Stimulated activated naive B cell treated with anti-CD40 and anti-IgM and Interleukin-4, amounts not matched to agents 10 μg/mL and 1 μg/mL and 100 μg/mL, for 72 hours (primary cell): ENCODE results near the gene KIF25.
"Not testable (repeated sequence)": the region's sequence is repeated elsewhere in the genome, so short reads cannot be mapped to it uniquely, and the experiment has no call there.

ENCODE experiments used
- ATAC-seq, 2 donors: fragments of 150-1000 bp; cut with Tn5 transposase; replicated peaks; 2 replicates each; pipeline ENCODE4 v1.10.0; 2021; ENCODE audit warnings: moderate library complexity in 1 of 2
- DNase-seq: peaks from one replicate; pipeline ENCODE4 v3.0.0; 2021
- H3K27ac Mint-ChIP-seq: one replicate; pipeline ENCODE4 v1.8.0; 2022; ENCODE audit warnings: mild to moderate bottlenecking, mixed read lengths
- H3K27me3 Mint-ChIP-seq, 2 donors: one replicate each; pipeline ENCODE4 v1.8.0; 2022; ENCODE audit warnings: mixed read lengths in 2 of 2
- H3K36me3 Mint-ChIP-seq, 2 donors: one replicate each; pipeline ENCODE4 v1.8.0; 2022; ENCODE audit warnings: mixed read lengths in 2 of 2, mild to moderate bottlenecking in 1 of 2
- H3K4me1 Mint-ChIP-seq, 2 donors: one replicate each; pipeline ENCODE4 v1.8.0; 2022; ENCODE audit warnings: mixed read lengths in 2 of 2, mild to moderate bottlenecking in 1 of 2
- H3K4me3 Mint-ChIP-seq, 2 donors: one replicate each; pipeline ENCODE4 v1.8.0; 2022; ENCODE audit warnings: mild to moderate bottlenecking in 2 of 2, mixed read lengths in 2 of 2, moderate library complexity in 1 of 2
- H3K9me3 Mint-ChIP-seq, 2 donors: one replicate each; pipeline ENCODE4 v1.8.0; 2022; ENCODE audit warnings: mixed read lengths in 2 of 2, mild to moderate bottlenecking in 1 of 2

KIF25 gene

DNA sequence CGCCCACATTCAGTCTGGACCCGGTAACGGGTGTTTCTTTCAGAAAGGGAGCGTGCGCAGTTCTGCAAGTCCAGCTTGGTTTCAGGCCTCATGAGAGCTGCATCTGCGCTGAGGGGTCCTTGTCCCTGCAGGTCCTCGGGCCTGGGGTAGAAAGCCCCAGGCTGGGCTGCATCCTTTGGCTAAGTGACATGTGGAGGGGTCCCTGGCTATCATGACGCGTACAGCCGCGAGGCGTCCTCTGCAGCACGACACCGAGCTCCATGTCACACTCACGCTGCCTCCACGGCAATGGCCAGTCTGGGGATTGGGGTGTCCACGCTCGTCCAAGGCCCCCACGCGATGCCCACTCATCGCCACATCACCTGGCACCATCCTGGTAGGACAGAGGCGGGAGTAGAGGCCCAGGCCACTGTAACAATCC lies 1.7 kb upstream of the KIF25 start:
- Mint-ChIP-seq H3K9me3 (peaks cover 0 to 2% of the 10 kb centered on the region in 2 donors), H3K4me3 (no peak overlapping the region), H3K27ac (no peak overlapping the region)

DNA sequence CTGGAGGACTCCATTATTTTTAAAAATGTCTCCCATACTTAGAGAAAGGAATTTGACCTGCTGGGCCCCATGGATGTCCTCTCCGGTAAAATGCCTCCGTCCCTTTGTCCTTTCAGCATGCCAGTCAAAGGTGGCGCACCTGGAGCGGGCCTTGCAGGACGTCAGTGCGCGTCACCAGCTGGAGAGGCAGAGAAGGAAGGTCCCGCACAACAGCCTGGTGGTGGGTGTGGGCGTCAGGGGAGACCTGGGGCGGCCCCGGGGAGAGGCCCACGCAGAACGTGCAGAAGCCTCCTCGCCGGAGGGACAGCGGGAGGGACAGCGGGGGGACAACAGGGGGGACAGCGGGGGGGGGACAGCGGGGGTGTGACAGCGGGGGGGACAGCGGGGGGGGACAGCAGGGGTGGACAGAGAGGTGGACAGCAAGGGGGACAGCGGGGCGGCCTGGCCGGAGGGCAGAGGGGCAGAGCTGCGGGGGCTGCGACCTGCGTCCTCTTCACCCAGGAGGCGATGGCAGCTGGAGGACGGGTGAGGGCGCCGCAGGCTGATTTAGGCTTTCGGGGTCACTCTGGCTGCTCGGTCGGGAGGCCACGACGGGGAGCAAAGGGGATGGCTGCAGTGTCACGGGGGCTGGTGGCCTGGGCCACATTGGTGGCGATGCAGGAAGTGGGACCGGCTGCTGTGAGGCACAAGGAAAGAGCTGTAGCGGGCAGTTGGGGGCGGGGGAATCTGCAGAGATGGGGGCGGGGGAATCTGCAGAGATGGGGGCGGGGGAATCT lies 859 bp upstream of the KIF25 start:
- no peak for ATAC-seq
- Mint-ChIP-seq H3K36me3 (no peaks in the 10 kb centered on the region), H3K9me3 (peaks cover 0 to 4% of the 10 kb centered on the region in 2 donors), H3K27ac (peak overlapping the region; percentile 47), H3K4me1 (no peaks in the 10 kb centered on the region), H3K4me3 (peak overlapping the region in 1 of 2 donors; percentile 41), H3K27me3 (peaks cover 8 to 13% of the 10 kb centered on the region in 2 donors)
- no peak for DNase-seq

More for the DNA sequence above, 1.7 kb upstream of the KIF25 start:
- Mint-ChIP-seq H3K4me1 (no peaks in the 10 kb centered on the region), H3K27me3 (peaks cover 8 to 13% of the 10 kb centered on the region in 2 donors), H3K36me3 (no peaks in the 10 kb centered on the region)
- ATAC-seq = no peak
- DNase-seq = no peak

DNA sequence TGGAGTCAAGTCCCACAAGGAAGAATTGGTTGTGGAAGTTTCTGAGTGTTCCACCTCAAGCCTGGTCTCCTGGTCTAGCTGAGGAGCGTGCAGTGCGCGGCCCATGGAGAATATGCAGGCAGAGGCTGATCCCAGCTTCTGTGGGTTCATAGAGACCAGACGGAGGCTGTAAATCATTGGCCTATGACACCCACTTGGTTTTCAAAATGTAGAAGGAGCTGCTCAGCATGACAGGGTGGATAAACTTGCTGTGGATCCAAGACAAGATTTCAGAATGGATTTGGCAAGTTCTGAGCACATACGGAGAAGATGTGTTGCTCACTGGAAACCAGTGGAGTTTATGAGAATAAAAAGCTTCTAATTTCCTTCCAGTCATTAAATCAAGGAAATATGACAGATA lies 744 bp downstream of the KIF25 start:
- H3K9me3 Mint-ChIP-seq = peaks cover 0 to 4% of the 10 kb centered on the region in 2 donors
- no peaks in the 10 kb centered on the region for H3K36me3 Mint-ChIP-seq
- no peak overlapping the region for H3K4me3 Mint-ChIP-seq
- H3K4me1 Mint-ChIP-seq = no peaks in the 10 kb centered on the region
- ATAC-seq (no peak), DNase-seq (no peak)
- no peak overlapping the region for H3K27ac Mint-ChIP-seq
- peaks cover 8 to 13% of the 10 kb centered on the region in 2 donors for H3K27me3 Mint-ChIP-seq

DNA sequence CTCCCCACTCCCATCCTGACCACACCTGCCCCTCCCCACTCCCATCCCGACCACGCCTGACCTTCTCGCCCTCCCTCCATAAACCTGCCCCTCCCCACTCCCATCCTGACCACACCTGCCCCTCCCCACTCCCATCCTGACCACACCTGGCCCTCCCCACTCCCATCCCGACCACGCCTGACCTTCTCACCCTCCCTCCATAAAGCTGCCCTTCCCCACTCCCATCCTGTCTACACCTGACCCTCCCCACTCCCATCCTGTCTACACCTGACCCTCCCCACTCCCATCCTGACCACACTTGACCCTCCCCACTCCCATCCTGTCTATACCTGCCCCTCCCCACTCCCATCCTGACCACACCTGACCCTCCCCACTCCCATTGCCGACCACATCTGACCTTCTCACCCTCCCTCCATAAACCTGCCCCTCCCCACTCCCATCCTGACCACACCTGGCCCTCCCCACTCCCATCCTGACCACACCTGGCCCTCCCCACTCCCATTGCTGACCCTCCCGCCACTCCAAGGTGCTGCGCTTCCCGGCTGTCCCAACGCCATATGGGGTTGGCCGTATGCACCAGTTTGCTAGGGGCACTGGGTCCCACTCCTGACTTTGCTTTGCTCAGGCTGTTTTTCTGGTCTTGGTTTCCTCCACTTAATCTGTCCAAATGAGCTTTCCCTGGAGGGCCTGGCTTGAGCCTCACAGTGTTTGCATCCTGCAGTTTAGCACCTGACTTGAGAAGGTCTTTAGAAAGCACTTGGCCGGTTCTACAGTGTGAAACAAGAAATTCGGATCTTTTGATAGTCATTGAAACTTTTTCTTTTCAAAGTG lies 2.9 kb downstream of the KIF25 start:
- no peaks in the 10 kb centered on the region for H3K36me3 Mint-ChIP-seq
- H3K27me3 Mint-ChIP-seq = peaks cover 5 to 9% of the 10 kb centered on the region in 2 donors
- no peak overlapping the region for H3K4me3 Mint-ChIP-seq
- no peak overlapping the region for H3K27ac Mint-ChIP-seq
- peaks cover 0 to 8% of the 10 kb centered on the region in 2 donors for H3K9me3 Mint-ChIP-seq
- ATAC-seq (no peak), DNase-seq (no peak)
- H3K4me1 Mint-ChIP-seq = no peaks in the 10 kb centered on the region

DNA sequence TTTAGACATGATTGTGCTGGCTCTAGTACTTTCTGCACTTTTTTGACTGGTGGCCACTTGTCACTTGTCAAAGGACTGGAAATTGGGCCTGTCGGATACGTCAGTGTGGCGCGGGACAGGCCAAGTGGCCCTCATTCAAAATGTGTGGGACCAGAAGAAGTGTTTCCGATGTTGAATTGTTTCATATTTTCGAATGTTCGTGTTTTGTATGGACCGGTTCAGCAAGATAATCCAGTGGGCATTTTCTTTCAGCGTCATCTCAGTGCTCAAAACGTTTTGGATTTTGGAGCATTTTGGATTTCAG lies 3.5 kb downstream of the KIF25 start:
- H3K36me3 Mint-ChIP-seq = no peaks in the 10 kb centered on the region
- ATAC-seq = no peak

DNA sequence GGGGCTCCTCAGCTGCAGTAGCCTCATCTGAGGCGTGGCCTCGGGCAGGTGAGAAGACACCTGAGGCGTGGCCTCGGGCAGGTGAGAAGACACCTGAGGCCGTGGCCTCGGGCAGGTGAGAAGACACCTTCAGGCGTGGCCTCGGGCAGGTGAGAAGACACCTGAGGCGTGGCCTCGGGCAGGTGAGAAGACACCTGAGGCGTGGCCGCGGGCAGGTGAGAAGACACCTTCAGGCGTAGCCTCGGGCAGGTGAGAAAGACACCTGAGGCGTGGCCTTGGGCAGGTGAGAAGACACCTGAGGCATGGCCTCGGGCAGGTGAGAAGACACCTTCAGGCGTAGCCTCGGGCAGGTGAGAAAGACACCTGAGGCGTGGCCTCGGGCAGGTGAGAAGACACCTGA lies 4.0 kb downstream of the KIF25 start:
- DNase-seq, H3K4me1 Mint-ChIP-seq, H3K27ac Mint-ChIP-seq, H3K4me3 Mint-ChIP-seq, ATAC-seq, H3K27me3 Mint-ChIP-seq, H3K36me3 Mint-ChIP-seq, H3K9me3 Mint-ChIP-seq: not testable (repeated sequence)

More for the DNA sequence above, 3.5 kb downstream of the KIF25 start:
- H3K4me1 Mint-ChIP-seq = no peaks in the 10 kb centered on the region
- peaks cover 5 to 8% of the 10 kb centered on the region in 2 donors for H3K27me3 Mint-ChIP-seq
- no peak overlapping the region for H3K4me3 Mint-ChIP-seq
- no peak for DNase-seq
- no peak overlapping the region for H3K27ac Mint-ChIP-seq
- H3K9me3 Mint-ChIP-seq = peaks cover 0 to 8% of the 10 kb centered on the region in 2 donors

DNA sequence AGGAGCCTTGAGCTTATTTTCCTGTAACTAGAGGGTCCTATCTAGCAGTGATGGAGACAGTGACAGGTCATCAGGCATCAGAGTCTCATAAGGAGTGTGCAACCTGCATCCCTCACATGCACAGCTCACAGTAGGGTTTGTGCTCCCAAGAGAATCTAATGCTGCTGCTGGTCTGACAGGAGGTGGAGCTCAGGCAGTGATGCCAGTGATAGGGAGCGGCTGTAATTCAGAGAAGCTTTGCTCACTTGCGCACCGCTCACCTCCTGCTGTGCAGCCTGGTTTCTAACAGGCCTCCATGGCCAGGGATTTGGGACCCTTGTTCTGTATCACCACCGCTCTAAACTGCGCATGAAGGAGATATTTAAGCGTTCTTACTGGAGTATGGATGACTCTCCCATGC lies 5.3 kb downstream of the KIF25 start:
- Mint-ChIP-seq H3K4me1 (no peaks in the 10 kb centered on the region), H3K27ac (no peak overlapping the region), H3K27me3 (peaks cover 0 to 5% of the 10 kb centered on the region in 2 donors), H3K4me3 (no peak overlapping the region), H3K36me3 (no peaks in the 10 kb centered on the region), H3K9me3 (peaks cover 0 to 6% of the 10 kb centered on the region in 2 donors)
- DNase-seq = no peak
- ATAC-seq = no peak

DNA sequence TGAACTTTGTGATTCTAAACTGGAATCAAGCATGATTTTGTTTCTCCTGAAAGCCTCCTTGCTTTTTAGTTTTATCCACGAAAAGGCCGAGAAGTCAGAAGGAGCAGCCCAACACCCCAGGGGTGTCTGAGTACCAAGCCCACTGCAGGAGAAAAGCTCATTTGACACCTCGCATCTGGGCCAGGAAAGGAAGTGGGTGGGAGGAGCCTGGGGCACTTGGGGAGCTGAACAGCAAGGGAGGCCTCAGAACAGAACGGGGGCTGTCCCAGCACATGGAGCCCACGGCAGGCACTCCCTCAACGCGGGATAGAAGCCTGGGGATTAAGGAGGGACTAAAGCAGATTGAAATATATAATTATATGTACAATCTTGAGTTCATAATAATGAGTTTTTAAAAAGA lies 6.6 kb downstream of the KIF25 start:
- Mint-ChIP-seq H3K4me3 (no peak overlapping the region), H3K4me1 (no peaks in the 10 kb centered on the region), H3K27ac (no peak overlapping the region), H3K36me3 (no peaks in the 10 kb centered on the region), H3K9me3 (peaks cover 3 to 11% of the 10 kb centered on the region in 2 donors), H3K27me3 (no peaks in the 10 kb centered on the region)
- ATAC-seq = no peak
- no peak for DNase-seq

DNA sequence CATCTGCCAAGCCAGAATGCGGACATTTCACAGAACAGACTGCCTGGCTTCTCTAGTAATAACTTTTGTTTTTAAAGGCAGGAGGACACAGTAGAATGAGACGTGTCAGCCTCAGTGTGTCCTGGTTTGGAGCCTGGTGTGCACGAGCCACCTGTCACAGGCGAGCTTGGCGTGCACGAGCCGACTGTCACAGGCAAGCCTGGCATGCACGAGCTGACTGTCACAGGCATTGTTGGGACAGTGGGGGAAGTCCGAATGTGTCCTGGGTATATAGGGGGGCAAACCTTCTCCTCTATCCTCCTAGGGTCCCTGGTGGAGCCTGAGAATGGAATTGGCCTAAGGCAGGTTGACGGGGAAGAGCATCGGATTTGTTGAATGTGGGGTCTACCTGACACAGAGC lies 7.5 kb downstream of the KIF25 start:
- H3K4me1 Mint-ChIP-seq = no peaks in the 10 kb centered on the region

DNA sequence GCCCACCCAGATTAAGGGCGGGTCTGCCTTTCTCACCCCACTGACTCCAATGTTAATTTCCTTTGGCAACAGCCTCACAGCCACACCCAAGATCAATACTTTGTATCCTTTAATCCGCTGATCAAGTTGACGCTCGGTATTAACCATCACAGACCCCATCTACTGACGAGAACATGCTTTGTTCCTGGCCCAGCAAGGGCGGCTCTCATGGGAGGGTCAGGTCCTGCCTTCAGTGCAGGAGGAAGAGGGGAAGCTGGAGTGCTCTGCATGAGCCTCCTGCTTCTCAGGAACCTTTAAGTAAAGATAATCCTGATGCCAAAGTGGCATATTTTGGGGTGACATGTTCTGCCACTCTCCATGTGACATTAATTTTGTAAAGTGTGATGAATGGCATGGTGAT lies 8.3 kb downstream of the KIF25 start:
- DNase-seq (no peak), ATAC-seq (no peak)
- H3K4me1 Mint-ChIP-seq = no peaks in the 10 kb centered on the region
- peaks cover 15 to 20% of the 10 kb centered on the region in 2 donors for H3K9me3 Mint-ChIP-seq
- H3K36me3 Mint-ChIP-seq = peaks cover 0 to 1% of the 10 kb centered on the region in 2 donors
- H3K27me3 Mint-ChIP-seq = no peaks in the 10 kb centered on the region
- no peak overlapping the region for H3K4me3 Mint-ChIP-seq
- H3K27ac Mint-ChIP-seq = no peak overlapping the region

More for the DNA sequence above, 7.5 kb downstream of the KIF25 start:
- Mint-ChIP-seq H3K9me3 (peaks cover 8 to 15% of the 10 kb centered on the region in 2 donors), H3K36me3 (no peaks in the 10 kb centered on the region), H3K4me3 (no peak overlapping the region), H3K27ac (no peak overlapping the region), H3K27me3 (no peaks in the 10 kb centered on the region)
- DNase-seq (no peak), ATAC-seq (no peak)

DNA sequence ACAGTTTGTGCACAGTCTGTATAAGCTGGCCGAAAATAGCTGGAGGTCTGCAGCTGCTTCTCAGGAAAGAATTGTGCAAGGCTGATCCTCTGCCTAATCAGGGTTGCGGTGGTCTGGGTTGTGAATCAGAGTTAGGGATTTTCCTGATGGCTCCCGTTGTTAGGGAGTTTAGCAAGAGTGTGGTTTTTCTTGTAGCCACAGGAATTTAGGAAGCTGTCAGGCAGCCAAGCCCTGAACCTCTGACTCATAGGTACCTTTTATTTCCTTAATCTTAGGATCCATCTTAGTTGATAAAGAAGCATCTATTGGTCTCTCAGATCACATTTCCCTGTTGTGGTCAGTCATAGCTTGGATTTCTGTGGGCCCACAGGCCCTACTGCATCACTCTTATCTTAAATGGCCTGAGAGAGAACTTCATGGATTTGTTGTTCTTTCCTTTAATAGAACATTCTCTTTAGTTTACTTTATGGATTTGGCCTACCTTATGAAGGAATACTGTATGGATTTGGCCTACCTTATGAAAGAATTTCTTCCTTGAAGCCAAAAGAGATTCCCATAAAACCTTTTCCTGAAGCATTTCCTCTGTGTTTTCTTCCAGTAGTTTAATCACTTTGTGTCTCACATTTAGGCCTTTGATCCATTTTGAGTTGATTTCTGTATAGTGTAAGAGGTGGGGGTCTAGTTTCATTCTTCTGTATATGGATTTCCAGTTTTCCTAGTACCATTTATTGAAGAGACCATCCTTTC lies 10.3 kb downstream of the KIF25 start:
- H3K27ac Mint-ChIP-seq = no peak overlapping the region
- peaks cover 31 to 34% of the 10 kb centered on the region in 2 donors for H3K9me3 Mint-ChIP-seq
- no peaks in the 10 kb centered on the region for H3K4me1 Mint-ChIP-seq
- no peak overlapping the region for H3K4me3 Mint-ChIP-seq
- DNase-seq = no peak
- no peaks in the 10 kb centered on the region for H3K27me3 Mint-ChIP-seq
- ATAC-seq = no peak
- peaks cover 2 to 5% of the 10 kb centered on the region in 2 donors for H3K36me3 Mint-ChIP-seq

DNA sequence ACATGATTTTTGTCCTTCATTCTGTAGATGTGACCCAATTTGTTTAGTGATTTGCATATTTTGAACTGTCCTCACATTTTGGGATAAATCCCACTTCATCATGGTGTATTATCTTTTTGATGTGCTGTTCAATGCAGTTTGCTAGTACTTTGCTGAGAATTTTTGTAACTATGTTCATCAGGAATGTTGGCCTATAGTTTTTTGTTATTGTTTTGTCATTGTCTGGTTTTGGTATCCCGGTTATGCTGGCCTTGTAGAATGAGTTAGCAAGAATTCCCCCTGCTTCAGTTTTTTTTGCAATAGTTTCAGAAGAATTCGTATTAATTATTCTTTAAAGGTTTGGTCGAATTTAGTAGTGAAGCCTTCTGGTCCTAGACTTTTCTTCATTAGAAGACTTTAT lies 11.9 kb downstream of the KIF25 start:
- no peak overlapping the region for H3K4me3 Mint-ChIP-seq
- H3K27me3 Mint-ChIP-seq = no peaks in the 10 kb centered on the region
- ATAC-seq = no peak
- no peak overlapping the region for H3K27ac Mint-ChIP-seq
- H3K4me1 Mint-ChIP-seq = no peaks in the 10 kb centered on the region
- H3K9me3 Mint-ChIP-seq = peaks cover 33 to 35% of the 10 kb centered on the region in 2 donors
- no peak for DNase-seq
- peaks cover 2 to 5% of the 10 kb centered on the region in 2 donors for H3K36me3 Mint-ChIP-seq

DNA sequence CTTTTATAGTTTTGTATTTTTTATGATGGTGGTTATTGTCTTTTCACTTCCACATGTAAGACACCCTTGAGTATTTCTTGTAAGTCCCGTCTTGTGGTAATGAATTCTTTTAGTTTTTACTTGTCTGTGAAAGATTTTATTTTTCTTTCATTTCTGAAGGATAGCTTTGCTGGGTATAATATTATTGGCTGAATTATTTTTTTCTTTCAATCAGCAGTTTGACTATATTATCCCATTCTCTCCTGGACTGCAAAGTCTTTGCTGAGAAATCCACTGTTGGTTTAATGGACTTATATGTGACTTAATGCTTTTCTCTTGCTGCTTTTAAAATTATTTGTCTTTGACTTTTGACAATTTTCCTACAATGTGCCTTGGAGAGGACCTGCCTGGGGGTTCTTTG lies 13.8 kb downstream of the KIF25 start:
- H3K9me3 Mint-ChIP-seq = peaks cover 33 to 35% of the 10 kb centered on the region in 2 donors
- no peak overlapping the region for H3K27ac Mint-ChIP-seq
- no peaks in the 10 kb centered on the region for H3K4me1 Mint-ChIP-seq
- peaks cover 2 to 5% of the 10 kb centered on the region in 2 donors for H3K36me3 Mint-ChIP-seq
- ATAC-seq (no peak), DNase-seq (no peak)
- no peaks in the 10 kb centered on the region for H3K27me3 Mint-ChIP-seq
- no peak overlapping the region for H3K4me3 Mint-ChIP-seq

DNA sequence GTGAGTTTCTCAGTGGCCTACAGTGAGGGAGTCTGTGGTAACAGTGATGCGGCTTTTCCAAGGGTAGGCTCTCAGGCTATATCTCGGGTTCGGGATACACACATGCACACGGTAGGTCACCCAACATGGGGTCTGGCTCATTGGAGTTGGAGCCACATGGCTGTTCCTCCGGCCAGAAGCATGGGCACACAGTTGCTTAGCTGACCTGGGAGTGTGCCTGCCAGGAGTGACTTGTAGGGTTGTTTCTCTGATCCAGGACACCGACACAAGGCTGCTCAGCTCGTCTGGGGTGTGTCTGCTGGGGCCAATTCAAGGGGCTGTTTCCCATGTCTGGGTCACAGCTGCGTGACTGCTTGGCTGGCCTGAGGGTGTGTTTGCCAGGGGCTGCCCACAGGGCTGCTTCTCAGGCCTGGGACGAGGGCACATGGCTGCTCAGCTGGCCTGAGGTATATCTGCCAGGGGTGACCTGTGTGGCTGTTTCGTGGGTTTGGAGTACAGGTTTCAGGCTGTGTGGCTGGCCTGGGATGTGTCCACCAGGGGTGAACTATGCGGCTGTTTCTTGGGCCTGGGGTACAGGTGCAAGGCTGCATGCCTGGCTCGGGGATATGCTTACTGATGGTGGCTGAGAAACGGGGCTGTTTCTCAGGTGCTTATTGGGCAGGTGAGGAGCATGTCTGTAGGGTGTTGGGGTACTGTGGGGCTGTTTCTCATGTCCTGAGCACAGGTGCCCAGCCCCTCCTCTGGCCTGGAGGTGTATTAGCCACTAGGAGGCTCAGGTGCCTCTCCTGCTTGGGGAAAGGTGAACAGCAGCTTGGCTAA lies 15.2 kb downstream of the KIF25 start:
- Mint-ChIP-seq H3K9me3 (peaks cover 33 to 35% of the 10 kb centered on the region in 2 donors), H3K4me1 (no peaks in the 10 kb centered on the region), H3K4me3 (no peak overlapping the region), H3K36me3 (peaks cover 2 to 5% of the 10 kb centered on the region in 2 donors), H3K27ac (no peak overlapping the region), H3K27me3 (no peaks in the 10 kb centered on the region)
- DNase-seq (no peak), ATAC-seq (no peak)
